Progenitor cell of endocrine pancreas (in vitro differentiated cells): ENCODE results near the gene TMEM178B. TPM values are rescaled to one million over a fixed set of nuclear protein-coding genes. Genes with fewer than 3 reads are reported as not detected.

Source experiments
- DNase-seq: peaks from one replicate; pipeline ENCODE4 v3.0.0; 2021; ENCODE audit warnings: low spot score; ENCODE audit not compliant: unreplicated experiment
- H3K27ac Mint-ChIP-seq: 2 replicates; pipeline ENCODE4 v1.8.0; 2021; ENCODE audit warnings: mild to moderate bottlenecking, moderate library complexity, mixed read lengths
- H3K27me3 Mint-ChIP-seq: 2 replicates; pipeline ENCODE4 v1.8.0; 2021; ENCODE audit warnings: mixed read lengths
- H3K36me3 Mint-ChIP-seq: 2 replicates; pipeline ENCODE4 v1.8.0; 2022; ENCODE audit warnings: mixed read lengths; ENCODE audit not compliant: insufficient read depth
- H3K4me1 Mint-ChIP-seq: 2 replicates; pipeline ENCODE4 v1.8.0; 2021; ENCODE audit warnings: low read depth, mixed read lengths
- H3K4me3 Mint-ChIP-seq: 2 replicates; pipeline ENCODE4 v1.8.0; 2021; ENCODE audit warnings: low read depth, mild to moderate bottlenecking, moderate library complexity, mixed read lengths
- H3K9me3 Mint-ChIP-seq: 2 replicates; pipeline ENCODE4 v1.8.0; 2021; ENCODE audit warnings: low read depth, mixed read lengths
- total RNA-seq: library from RNA; stranded (reverse); gene quantifications from 2 replicates; pipeline ENCODE4 v1.2.1, GENCODE V29; 2021
- TF ChIP-seq, protein P1 (sequence below): fragments of 200-600 bp; sonication (generic); IDR thresholded peaks from one replicate; pipeline ENCODE4 v1.5.0; 2021; ENCODE audit warnings: antibody characterized with exemption, mild to moderate bottlenecking; ENCODE audit not compliant: unreplicated experiment

The TMEM178B gene
- total RNA-seq, 1 donor from 2014 or later: 2.8 TPM

DNA sequence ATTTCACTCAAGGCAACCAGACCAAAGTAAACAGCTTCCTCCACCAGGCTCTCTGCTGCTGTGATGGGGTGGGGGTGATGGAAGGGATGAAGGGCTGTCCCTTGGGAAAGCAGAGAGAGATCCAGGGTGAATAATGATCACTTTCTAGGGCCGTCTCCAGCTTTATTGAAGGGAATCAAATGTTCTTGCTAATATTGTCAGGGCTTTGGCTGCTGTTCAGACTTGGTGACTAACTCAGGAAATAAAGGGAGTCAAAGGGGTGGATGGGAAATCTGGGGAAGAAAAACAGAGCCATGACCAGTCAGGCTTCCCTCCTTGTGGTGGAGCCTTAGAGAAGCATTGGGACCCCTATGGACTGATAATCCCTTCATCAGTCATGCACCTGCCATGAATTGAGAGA, 281.2 kb downstream of the TMEM178B start:
- Mint-ChIP-seq H3K4me1 (peaks cover 4% of the 10 kb centered on the region), H3K27ac (no peak overlapping the region), H3K27me3 (no peaks in the 10 kb centered on the region), H3K36me3 (no peaks in the 10 kb centered on the region), H3K4me3 (no peak overlapping the region), H3K9me3 (no peaks in the 10 kb centered on the region)
- TF ChIP-seq, protein P1, sequence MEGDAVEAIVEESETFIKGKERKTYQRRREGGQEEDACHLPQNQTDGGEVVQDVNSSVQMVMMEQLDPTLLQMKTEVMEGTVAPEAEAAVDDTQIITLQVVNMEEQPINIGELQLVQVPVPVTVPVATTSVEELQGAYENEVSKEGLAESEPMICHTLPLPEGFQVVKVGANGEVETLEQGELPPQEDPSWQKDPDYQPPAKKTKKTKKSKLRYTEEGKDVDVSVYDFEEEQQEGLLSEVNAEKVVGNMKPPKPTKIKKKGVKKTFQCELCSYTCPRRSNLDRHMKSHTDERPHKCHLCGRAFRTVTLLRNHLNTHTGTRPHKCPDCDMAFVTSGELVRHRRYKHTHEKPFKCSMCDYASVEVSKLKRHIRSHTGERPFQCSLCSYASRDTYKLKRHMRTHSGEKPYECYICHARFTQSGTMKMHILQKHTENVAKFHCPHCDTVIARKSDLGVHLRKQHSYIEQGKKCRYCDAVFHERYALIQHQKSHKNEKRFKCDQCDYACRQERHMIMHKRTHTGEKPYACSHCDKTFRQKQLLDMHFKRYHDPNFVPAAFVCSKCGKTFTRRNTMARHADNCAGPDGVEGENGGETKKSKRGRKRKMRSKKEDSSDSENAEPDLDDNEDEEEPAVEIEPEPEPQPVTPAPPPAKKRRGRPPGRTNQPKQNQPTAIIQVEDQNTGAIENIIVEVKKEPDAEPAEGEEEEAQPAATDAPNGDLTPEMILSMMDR: no peak
- no peak for DNase-seq

DNA sequence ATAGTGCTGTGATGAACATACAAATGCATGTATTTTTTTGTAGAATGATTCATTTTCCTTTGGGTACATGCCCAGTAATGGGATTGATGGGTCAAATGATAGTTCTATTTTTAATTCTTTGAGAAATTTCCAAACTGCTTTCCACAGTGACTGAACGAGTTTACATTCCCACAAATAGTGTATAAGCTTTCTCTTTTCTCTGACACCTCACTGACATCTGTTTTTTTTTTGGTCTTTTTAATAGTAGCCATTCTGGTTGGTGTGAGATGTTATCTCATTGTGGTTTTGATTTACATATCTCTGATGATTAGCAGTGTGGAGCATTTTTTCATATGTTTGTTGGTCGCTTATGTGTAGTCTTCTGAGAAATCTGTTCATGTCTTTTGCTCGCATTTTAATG, 282.3 kb downstream of the TMEM178B start:
- TF ChIP-seq, protein P1: no peak
- DNase-seq: no peak
- no peaks in the 10 kb centered on the region for H3K27me3 Mint-ChIP-seq
- peaks cover 8% of the 10 kb centered on the region for H3K4me1 Mint-ChIP-seq
- no peaks in the 10 kb centered on the region for H3K9me3 Mint-ChIP-seq
- no peaks in the 10 kb centered on the region for H3K36me3 Mint-ChIP-seq
- no peak overlapping the region for H3K27ac Mint-ChIP-seq
- no peak overlapping the region for H3K4me3 Mint-ChIP-seq

DNA sequence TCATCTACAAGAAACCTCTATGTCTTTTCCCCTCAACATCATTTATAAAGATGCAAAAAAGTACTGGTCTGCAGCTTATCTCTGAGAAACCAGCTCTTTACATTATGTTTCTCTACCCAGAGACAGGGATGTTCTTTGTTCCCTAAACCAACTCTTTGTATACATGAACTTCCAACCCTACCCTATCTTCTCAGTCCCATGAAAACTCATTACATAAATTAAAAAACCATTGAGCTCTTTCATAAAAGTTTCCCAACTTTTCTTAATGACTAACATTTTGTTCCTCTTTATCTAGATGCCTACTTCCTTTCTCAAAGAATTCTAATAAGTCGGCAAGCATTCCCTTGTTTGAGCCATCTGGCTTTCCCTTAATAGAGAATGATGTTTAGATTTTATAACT, 284.5 kb downstream of the TMEM178B start:
- no peak for DNase-seq
- Mint-ChIP-seq H3K27ac (no peak overlapping the region), H3K4me3 (no peak overlapping the region), H3K36me3 (no peaks in the 10 kb centered on the region), H3K4me1 (peaks cover 8% of the 10 kb centered on the region), H3K9me3 (no peaks in the 10 kb centered on the region), H3K27me3 (no peaks in the 10 kb centered on the region)
- TF ChIP-seq, protein P1: no peak

GRCh38 chr7:141359262-141359661, 285.4 kb downstream of the TMEM178B start:
- Mint-ChIP-seq H3K4me3 (no peak overlapping the region), H3K9me3 (no peaks in the 10 kb centered on the region), H3K4me1 (peaks cover 8% of the 10 kb centered on the region), H3K36me3 (no peaks in the 10 kb centered on the region), H3K27me3 (no peaks in the 10 kb centered on the region), H3K27ac (no peak overlapping the region)
- TF ChIP-seq, protein P1: no peak
- no peak for DNase-seq

GRCh38 chr7:141359740-141360415, 286.0 kb downstream of the TMEM178B start:
- Mint-ChIP-seq H3K36me3 (no peaks in the 10 kb centered on the region), H3K27me3 (no peaks in the 10 kb centered on the region), H3K27ac (no peak overlapping the region), H3K9me3 (no peaks in the 10 kb centered on the region), H3K4me3 (no peak overlapping the region), H3K4me1 (peaks cover 8% of the 10 kb centered on the region)
- TF ChIP-seq, protein P1: no peak
- no peak for DNase-seq
